Omental fat pad (tissue), 4 donors: ENCODE measurements around the gene CROCC. TPM values are rescaled to one million over a fixed set of nuclear protein-coding genes. Genes with fewer than 3 reads are reported as not detected.
"Not testable (repeated sequence)": the region's sequence is repeated elsewhere in the genome, so short reads cannot be mapped to it uniquely, and the experiment has no call there.

Experiments used
- ATAC-seq: fragments of 150-250 bp; one replicate; pipeline ENCODE4 v1.9.1; 2016; ENCODE audit warnings: mild to moderate bottlenecking, moderate library complexity; ENCODE audit not compliant: low FRiP score
- DNase-seq: peaks from one replicate; pipeline ENCODE4 v3.0.0-alpha.2; 2019; ENCODE audit warnings: low spot score
- total RNA-seq, 4 donors: library from RNA; depleted of rRNA; stranded (reverse); fragments of >200 nt; gene quantifications; one replicate each; pipeline ENCODE4 v1.1.0, GENCODE V29; 2016
- TF ChIP-seq, protein P1 (sequence below), 3 donors: fragments of 450-650 bp; IDR thresholded peaks; one replicate each; pipeline ENCODE4 v1.5.1; 2016 to 2017; ENCODE audit warnings: antibody characterized with exemption in 3 of 3, mild to moderate bottlenecking in 3 of 3, moderate library complexity in 2 of 3

CROCC gene
- total RNA-seq, 4 donors from 2014 or later = 10.9 to 24.1 (median 14.0) TPM

DNA sequence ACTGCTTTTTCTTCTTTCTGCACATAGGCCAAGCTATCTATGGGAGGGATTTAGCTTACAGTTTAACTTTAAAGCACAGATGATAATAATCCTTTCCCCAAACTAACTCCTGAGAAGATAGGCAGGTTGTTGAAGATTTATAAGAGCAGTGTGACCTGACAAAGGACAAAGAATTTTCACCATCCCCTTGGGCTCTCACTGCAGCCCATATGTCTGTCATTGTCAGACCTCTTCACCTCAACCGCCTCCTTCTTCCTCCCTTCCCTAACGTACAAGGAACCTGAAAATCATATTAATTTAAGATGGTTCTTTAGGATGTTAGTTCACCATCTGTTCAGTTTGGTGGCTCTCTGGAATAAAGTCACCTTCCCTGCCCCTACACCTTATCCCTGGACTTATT, 21.0 kb upstream of the CROCC start:
- ATAC-seq (no peak), DNase-seq (no peak)
- TF ChIP-seq, protein P1, sequence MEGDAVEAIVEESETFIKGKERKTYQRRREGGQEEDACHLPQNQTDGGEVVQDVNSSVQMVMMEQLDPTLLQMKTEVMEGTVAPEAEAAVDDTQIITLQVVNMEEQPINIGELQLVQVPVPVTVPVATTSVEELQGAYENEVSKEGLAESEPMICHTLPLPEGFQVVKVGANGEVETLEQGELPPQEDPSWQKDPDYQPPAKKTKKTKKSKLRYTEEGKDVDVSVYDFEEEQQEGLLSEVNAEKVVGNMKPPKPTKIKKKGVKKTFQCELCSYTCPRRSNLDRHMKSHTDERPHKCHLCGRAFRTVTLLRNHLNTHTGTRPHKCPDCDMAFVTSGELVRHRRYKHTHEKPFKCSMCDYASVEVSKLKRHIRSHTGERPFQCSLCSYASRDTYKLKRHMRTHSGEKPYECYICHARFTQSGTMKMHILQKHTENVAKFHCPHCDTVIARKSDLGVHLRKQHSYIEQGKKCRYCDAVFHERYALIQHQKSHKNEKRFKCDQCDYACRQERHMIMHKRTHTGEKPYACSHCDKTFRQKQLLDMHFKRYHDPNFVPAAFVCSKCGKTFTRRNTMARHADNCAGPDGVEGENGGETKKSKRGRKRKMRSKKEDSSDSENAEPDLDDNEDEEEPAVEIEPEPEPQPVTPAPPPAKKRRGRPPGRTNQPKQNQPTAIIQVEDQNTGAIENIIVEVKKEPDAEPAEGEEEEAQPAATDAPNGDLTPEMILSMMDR (IDR thresholded peaks at IDR 0.05) = no peak

DNA sequence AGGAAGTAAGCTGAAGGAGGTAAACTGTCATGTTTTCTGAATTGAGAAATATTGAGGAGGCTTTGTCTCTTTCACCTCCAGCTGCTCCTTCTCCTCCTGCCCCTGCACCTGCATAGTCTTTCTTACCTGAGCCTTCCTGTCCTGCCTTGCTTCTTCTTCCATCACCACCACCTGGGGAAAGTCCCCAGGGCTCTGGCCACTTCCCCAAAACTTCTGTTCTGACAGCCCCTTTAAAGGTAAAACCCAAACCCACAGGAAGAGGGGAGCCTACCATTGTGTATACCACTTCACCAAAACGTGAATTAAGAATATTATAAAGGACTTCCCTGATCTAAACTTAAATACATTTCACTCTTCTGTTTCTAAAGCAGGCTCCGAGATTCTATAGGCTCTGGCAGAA, 20.4 kb upstream of the CROCC start:
- not testable (repeated sequence) for ATAC-seq, DNase-seq

DNA sequence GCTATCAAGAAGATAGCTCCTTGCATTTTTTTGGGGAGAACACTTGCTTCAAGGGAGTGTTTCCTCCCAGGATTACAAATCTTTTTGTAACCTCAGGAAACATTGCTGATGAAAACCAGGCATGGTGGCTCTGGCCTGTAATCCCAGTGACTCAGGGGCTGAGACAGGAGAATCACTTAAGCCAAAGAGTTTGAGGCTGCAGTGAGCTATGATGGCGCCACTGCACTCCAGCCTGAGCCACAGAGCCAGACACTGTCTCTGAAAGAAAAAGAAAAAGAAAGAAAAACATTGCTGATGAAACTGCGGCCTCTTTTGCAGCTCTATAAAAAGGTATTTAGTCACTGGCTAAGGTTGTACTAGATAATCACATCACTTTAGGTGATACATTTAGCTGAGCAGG, 18.7 kb upstream of the CROCC start:
- ATAC-seq (no peak), DNase-seq (no peak)
- TF ChIP-seq, protein P1 (IDR thresholded peaks at IDR 0.05) = no peak

DNA sequence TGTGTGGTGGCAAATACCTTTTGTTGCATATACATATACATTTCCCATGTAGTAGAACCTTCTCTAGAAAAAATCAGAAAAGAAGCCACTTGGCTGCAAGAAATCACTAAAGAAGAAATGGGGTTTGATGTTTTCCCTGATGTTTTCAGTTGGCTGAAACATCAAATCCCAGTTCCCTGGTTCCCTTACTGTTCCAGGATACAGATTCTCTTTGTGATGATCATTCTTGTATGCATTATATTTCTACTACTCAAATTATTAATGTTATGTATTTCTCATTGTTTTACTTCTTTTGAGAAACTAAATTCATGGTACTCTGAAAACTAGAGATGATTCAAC, 18.3 kb upstream of the CROCC start:
- TF ChIP-seq, protein P1 (IDR thresholded peaks at IDR 0.05) = no peak
- ATAC-seq = no peak
- no peak for DNase-seq

DNA sequence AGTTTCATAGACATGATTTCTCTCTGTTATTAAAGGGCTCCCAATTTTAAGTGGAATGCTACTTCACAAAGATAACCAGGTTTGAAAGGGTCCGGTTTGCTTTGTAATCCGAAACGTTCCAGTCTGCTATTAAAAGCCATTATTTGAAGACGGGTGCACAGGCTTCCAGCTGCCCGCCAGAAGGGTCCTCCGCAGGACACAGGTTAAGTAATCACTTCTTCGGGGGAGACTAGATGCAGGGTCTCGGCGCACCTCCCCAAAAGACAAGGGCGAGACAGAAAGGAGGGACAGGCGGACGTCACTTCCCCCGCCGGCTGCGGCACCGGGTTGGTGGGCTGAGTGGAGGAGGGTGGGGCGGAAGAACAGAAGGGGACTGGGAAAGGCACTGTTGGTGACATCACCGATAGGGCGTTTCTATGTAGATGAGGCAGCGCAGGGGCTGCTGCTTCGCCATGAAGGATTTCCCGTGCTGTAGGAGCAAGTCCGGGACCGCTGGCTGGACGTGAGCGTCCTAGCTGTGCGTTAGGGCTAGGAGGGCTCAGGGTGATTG, 17.1 kb upstream of the CROCC start:
- peak; percentile 97 for DNase-seq
- TF ChIP-seq, protein P1 (IDR thresholded peaks at IDR 0.05) = no peak
- ATAC-seq = peak; percentile 99

DNA sequence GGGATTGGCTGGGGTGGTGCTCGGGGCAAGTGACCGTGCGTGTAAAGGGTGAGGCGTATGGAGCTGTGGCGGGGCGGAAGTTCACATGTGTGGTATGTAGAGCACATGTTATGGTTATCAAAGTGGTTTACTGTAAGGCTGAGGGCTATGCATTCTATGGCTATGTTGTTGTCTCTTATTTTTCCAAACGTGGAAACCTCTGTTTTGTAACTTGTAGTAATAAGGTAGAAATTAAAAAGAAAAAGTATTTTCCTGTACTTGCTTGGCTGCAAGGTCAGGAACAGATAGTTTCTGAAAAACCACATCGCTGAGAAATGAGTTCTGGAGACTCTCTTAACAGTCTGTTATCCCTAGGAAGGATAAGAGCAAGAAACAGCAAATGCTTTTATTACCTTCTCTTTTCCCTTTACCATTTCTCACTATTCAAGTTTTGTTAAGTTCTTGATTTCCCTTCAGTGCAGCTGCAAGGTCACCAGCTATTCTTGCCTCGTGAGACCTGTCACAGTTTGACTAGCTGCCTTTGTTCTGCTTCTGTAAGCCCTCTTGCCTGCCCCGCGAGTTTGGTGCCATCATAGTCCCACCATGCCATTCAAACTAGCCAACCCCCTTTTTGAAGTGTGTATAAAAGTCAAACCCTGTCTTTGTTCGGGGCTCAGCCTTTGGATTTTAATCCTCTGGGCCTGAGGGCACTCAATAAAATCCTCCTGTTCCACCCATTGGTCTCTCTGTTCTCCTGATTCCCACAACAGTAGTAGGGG, 16.4 kb upstream of the CROCC start:
- TF ChIP-seq, protein P1 (IDR thresholded peaks at IDR 0.05) = no peak
- ATAC-seq = peak; percentile 92
- DNase-seq = peak; percentile 22

DNA sequence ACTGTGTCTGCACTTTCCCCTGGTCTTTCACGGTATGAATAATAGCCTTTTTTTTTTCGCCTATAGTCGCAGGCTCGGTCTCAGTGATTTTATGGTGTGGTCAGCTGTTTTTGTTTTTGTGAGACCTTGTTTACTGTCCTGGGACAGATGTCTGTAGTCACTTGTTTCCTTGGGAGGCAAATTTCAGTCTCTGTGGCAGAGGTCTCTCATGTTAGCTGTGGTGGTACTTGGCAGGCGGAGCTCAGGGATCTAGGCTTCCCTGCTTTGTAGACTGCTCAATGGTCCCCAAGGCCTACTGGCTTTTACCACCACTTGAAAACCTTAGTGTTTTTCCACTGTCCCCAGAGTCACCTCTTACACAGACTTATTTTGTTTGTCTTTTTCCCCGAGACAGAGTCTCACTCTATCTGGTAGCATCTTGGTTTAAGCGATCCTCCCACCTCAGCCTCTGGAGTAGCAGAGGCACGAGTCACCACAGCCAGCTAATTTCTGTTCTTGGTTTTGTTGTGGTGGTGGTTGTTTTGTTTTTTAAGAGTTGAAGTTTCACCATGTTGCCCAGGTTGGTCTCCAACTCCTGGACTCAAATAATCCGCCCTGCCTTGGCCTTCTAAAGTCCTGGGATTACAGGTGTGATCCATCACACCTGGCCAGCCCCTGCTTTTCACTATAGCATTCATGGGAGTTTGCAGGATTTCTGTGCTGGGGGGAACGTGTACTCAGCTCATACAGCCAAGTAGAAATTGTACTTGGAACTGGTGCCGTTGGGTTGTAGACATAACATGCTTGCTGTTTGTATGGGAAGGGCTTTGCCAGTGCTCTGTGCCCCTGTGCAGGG, 15.6 kb upstream of the CROCC start:
- DNase-seq (peak; percentile 13), ATAC-seq (no peak)
- TF ChIP-seq, protein P1 (IDR thresholded peaks at IDR 0.05) = no peak
